GM21423 (cell line): Measurements from ENCODE around the gene UTP4.

Source experiments
- ATAC-seq: cut with Tn5 transposase; IDR thresholded peaks from one replicate; pipeline ENCODE4 v1.9.1; 2021; ENCODE audit warnings: mild to moderate bottlenecking, moderate library complexity; ENCODE audit not compliant: unreplicated experiment

UTP4 gene

GRCh38 chr16:69169607-69170352, 37.3 kb downstream of the UTP4 start:
- no peak for ATAC-seq

GRCh38 chr16:69171325-69172084, 39.1 kb downstream of the UTP4 start:
- no peak for ATAC-seq

GRCh38 chr16:69176033-69176800, 43.8 kb downstream of the UTP4 start:
- ATAC-seq: no peak

GRCh38 chr16:69179328-69180010, 47.0 kb downstream of the UTP4 start:
- no peak for ATAC-seq

- no peak for ATAC-seq
Measured at GRCh38 chr16:69180011-69180338, 47.5 kb downstream of the UTP4 start.

- ATAC-seq: no peak
Measured at GRCh38 chr16:69182730-69183416, 50.4 kb downstream of the UTP4 start.

- peak; percentile 80 for ATAC-seq
Measured at GRCh38 chr16:69186642-69187445, 54.4 kb downstream of the UTP4 start, which contains the start of gene SNTB2. Gene SNTB2, plus strand, starts transcription at chr16:69187164. Its CDS starts 3 bp downstream, at chr16:69187167.

- ATAC-seq: peak; percentile 17
Measured at GRCh38 chr16:69187446-69188235, 55.2 kb downstream of the UTP4 start.

GRCh38 chr16:69188236-69188549, 55.7 kb downstream of the UTP4 start:
- no peak for ATAC-seq

- no peak for ATAC-seq
Measured at GRCh38 chr16:69188716-69189115, 56.3 kb downstream of the UTP4 start.

- no peak for ATAC-seq
Measured at GRCh38 chr16:69190046-69190588, 57.7 kb downstream of the UTP4 start.

GRCh38 chr16:69190598-69190997, 58.1 kb downstream of the UTP4 start:
- ATAC-seq: no peak

- no peak for ATAC-seq
Measured at GRCh38 chr16:69191136-69191535, 58.7 kb downstream of the UTP4 start.

GRCh38 chr16:69193855-69194254, 61.4 kb downstream of the UTP4 start:
- ATAC-seq: no peak

- ATAC-seq: no peak
Measured at GRCh38 chr16:69194488-69194887, 62.0 kb downstream of the UTP4 start.

GRCh38 chr16:69195369-69196029, 63.0 kb downstream of the UTP4 start:
- no peak for ATAC-seq

GRCh38 chr16:69197573-69197972, 65.1 kb downstream of the UTP4 start:
- ATAC-seq: no peak

- no peak for ATAC-seq
Measured at GRCh38 chr16:69199382-69199781, 66.9 kb downstream of the UTP4 start.
